CD14-positive monocyte (primary cell): Measurements from ENCODE around the gene NSD2. TPM values are rescaled to one million over a fixed set of nuclear protein-coding genes. Genes with fewer than 3 reads are reported as not detected.

ENCODE experiments used
- DNase-seq, 3 donors: peaks; one replicate each; pipeline ENCODE4 v3.0.0-alpha.2; 2011 to 2022
- H2AFZ ChIP-seq: 2 replicates; pipeline ENCODE4 v1.6.0; 2012; ENCODE audit warnings: mild to moderate bottlenecking, low read depth, low read length, inconsistent platforms; ENCODE audit not compliant: insufficient read depth, poor library complexity, severe bottlenecking
- H3K27ac ChIP-seq, 2 donors: 1 replicate in 1 of 2; 2 replicates in 1 of 2; pipeline ENCODE4 v1.5.1; 2012 to 2013; ENCODE audit warnings: low read length in 2 of 2, control low read depth in 1 of 2, inconsistent platforms in 1 of 2, low read depth in 1 of 2, mild to moderate bottlenecking in 1 of 2
- H3K27me3 ChIP-seq, 2 donors: one replicate each; pipeline versions ENCODE4 v1.6.0 to v1.6.1; 2011 to 2013; ENCODE audit warnings: low read length in 2 of 2; ENCODE audit not compliant: control insufficient read depth in 2 of 2, insufficient read depth in 2 of 2
- H3K36me3 ChIP-seq, 2 donors: replicated peaks in 1 of 2; 1 replicate in 1 of 2; 2 replicates in 1 of 2; pipeline versions ENCODE4 v1.5.1 to v1.6.1; 2012 to 2013; ENCODE audit warnings: low read length in 2 of 2, control low read depth in 1 of 2, inconsistent platforms in 1 of 2, mild to moderate bottlenecking in 1 of 2; ENCODE audit not compliant: insufficient read depth in 2 of 2, control insufficient read depth in 1 of 2
- H3K4me1 ChIP-seq, 2 donors: 1 replicate in 1 of 2; 2 replicates in 1 of 2; pipeline versions ENCODE4 v1.5.1 to v1.6.1; 2012 to 2013; ENCODE audit warnings: low read length in 2 of 2, control low read depth in 1 of 2, inconsistent platforms in 1 of 2, mild to moderate bottlenecking in 1 of 2, moderate library complexity in 1 of 2; ENCODE audit not compliant: insufficient read depth in 2 of 2, control insufficient read depth in 1 of 2
- H3K4me2 ChIP-seq: replicated peaks from 2 replicates; pipeline ENCODE3; 2012; ENCODE audit warnings: low read length, moderate library complexity, mild to moderate bottlenecking; ENCODE audit not compliant: poor library complexity, severe bottlenecking; ENCODE audit errors: extremely low read depth
- H3K4me3 ChIP-seq, 3 experiments: fragments of 200-600 bp in 1 of 3; sonication (generic) in 1 of 3; replicated peaks in 1 of 3; 1 replicate in 2 of 3; 2 replicates in 1 of 3; pipeline ENCODE4 v1.5.1; 2011 to 2013; ENCODE audit warnings: low read length in 3 of 3, mild to moderate bottlenecking in 3 of 3, control low read depth in 2 of 3, low read depth in 2 of 3, inconsistent platforms in 1 of 3, moderate library complexity in 1 of 3
- H3K79me2 ChIP-seq: 2 replicates; pipeline ENCODE4 v1.6.0; 2012; ENCODE audit warnings: mild to moderate bottlenecking, control low read depth, inconsistent platforms, low read length, moderate library complexity; ENCODE audit not compliant: insufficient read depth
- H3K9ac ChIP-seq: 2 replicates; pipeline ENCODE4 v1.6.0; 2017; ENCODE audit warnings: low read length, mild to moderate bottlenecking; ENCODE audit not compliant: insufficient read depth, poor library complexity, severe bottlenecking
- H3K9me3 ChIP-seq, 2 donors: replicated peaks in 1 of 2; 1 replicate in 1 of 2; 2 replicates in 1 of 2; pipeline versions ENCODE4 v1.5.1 to v1.6.1; 2012 to 2013; ENCODE audit warnings: low read length in 2 of 2, control low read depth in 1 of 2; ENCODE audit not compliant: control insufficient read depth in 1 of 2, insufficient read depth in 1 of 2
- H4K20me1 ChIP-seq: 2 replicates; pipeline ENCODE4 v1.6.0; 2012; ENCODE audit warnings: mild to moderate bottlenecking, low read length, control low read depth, moderate library complexity; ENCODE audit not compliant: insufficient read depth
- H3K27ac Mint-ChIP-seq, 7 donors: one replicate each; pipeline ENCODE4 v1.8.0; 2020; ENCODE audit warnings: mild to moderate bottlenecking in 7 of 7, mixed read lengths in 7 of 7, moderate library complexity in 6 of 7, inconsistent platforms in 2 of 7
- H3K27me3 Mint-ChIP-seq, 3 donors: one replicate each; pipeline ENCODE4 v1.8.0; 2021 to 2022; ENCODE audit warnings: low read depth in 3 of 3, mild to moderate bottlenecking in 3 of 3, mixed read lengths in 3 of 3, moderate library complexity in 3 of 3, inconsistent platforms in 1 of 3
- H3K36me3 Mint-ChIP-seq, 2 donors: one replicate each; pipeline ENCODE4 v1.8.0; 2020; ENCODE audit warnings: mixed read lengths in 2 of 2, inconsistent platforms in 1 of 2, mild to moderate bottlenecking in 1 of 2
- H3K4me1 Mint-ChIP-seq: one replicate; pipeline ENCODE4 v1.8.0; 2020; ENCODE audit warnings: mild to moderate bottlenecking, mixed read lengths
- H3K4me3 Mint-ChIP-seq, 2 donors: one replicate each; pipeline ENCODE4 v1.8.0; 2020; ENCODE audit warnings: mild to moderate bottlenecking in 2 of 2, mixed read lengths in 2 of 2, moderate library complexity in 1 of 2
- H3K9me3 Mint-ChIP-seq, 7 donors: one replicate each; pipeline ENCODE4 v1.8.0; 2020 to 2022; ENCODE audit warnings: mixed read lengths in 7 of 7, mild to moderate bottlenecking in 6 of 7, moderate library complexity in 6 of 7, inconsistent platforms in 2 of 7
- CTCF ChIP-seq: fragments of 200-600 bp; IDR thresholded peaks from one replicate; pipeline ENCODE4 v1.8.0; 2022; ENCODE audit warnings: antibody characterized with exemption, mild to moderate bottlenecking
- WGBS: methylation state at CpG from one replicate; pipeline ENCODE4 v1.1.5; 2013; ENCODE audit warnings: missing lambda C conversion rate; ENCODE audit not compliant: insufficient coverage; 5-methylcytosine and 5-hydroxymethylcytosine counted together
- intact Hi-C, 2 donors: fragments of 100-400 bp; cut with micrococcal nuclease; formaldehyde crosslinking; loops; one replicate each; pipeline versions ENCODE4 v1.15.0 to v1.15.1; 2023
- polyA plus RNA-seq, 3 donors: library from polyadenylated mRNA; depleted of rRNA in 1 of 3; unstranded in 2 of 3; stranded (reverse) in 1 of 3; fragments of 300-500 nt in 2 of 3; fragments of >200 nt in 1 of 3; fragmentation: Illumina TruSeq in 2 of 3; gene quantifications; 1 replicate in 2 of 3; 2 replicates in 1 of 3; pipeline ENCODE4 v1.2.3, GENCODE V29; 2012 to 2021

Gene NSD2
- polyA plus RNA-seq, 3 donors, result 1.9 to 8.7 (median 2.3) TPM

GRCh38 chr4:1873291-1873690 lies 2.1 kb downstream of the NSD2 start:
- Mint-ChIP-seq H3K27me3 (peaks cover 0 to 3% (median 2%) of the 10 kb centered on the region in 3 donors), H3K4me1 (peaks cover 37% of the 10 kb centered on the region)

DNA sequence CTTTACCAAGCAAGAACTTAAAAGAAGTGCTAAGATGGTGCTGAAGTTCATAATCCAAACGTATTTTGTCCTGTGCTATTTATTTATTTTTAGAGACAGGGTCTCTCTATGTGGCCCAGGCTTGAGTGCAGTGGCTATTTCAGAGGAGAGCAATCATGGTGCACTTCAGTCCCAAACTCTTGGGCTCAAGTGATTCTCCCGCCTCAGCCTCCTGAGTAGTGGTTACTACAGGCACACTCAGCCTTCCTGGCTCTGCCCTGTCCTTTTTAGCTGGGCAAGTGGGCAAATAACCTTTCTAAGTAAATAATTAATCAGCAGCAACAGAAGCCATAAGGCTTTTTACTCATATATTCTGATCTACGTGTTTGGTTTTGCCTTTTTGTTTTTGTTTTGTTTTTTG lies 2.6 kb downstream of the NSD2 start:
- intact Hi-C loops, result loop anchor here (5.0 to 10.0 kb wide), 3 partner anchors 131 to 626 kb away; partner anchors contain the start of genes CTBP1 (in 2 of the 2), FAM53A (in 1 of the 2) and NELFA (in 1 of the 2)
- Histone ChIP-seq H3K9me3 (no peaks in the 10 kb centered on the region), H3K9ac (no peak overlapping the region), H4K20me1 (no peaks in the 10 kb centered on the region), H3K4me3 (no peak overlapping the region), H3K4me2 (no peak overlapping the region), H3K36me3 (no peaks in the 10 kb centered on the region), H2AFZ (no peak overlapping the region), H3K4me1 (peaks cover 19 to 30% of the 10 kb centered on the region in 2 donors), H3K27ac (peak overlapping the region in 1 of 2 donors; percentile 36), H3K79me2 (peaks cover 69% of the 10 kb centered on the region), H3K27me3 (no peaks in the 10 kb centered on the region)
- no peak for TF ChIP-seq CTCF
- Mint-ChIP-seq H3K9me3 (peaks cover 0 to 1% (median 0%) of the 10 kb centered on the region in 7 donors), H3K36me3 (no peaks in the 10 kb centered on the region), H3K4me1 (peaks cover 41% of the 10 kb centered on the region), H3K4me3 (no peak overlapping the region), H3K27me3 (peaks cover 0 to 3% (median 2%) of the 10 kb centered on the region in 3 donors), H3K27ac (peak overlapping the region in 2 of 7 donors; percentile 21 to 56)
- 92% methylated on average over 2 of the region's 3 CpGs for whole genome bisulfite sequencing
- no peak for DNase-seq

More at GRCh38 chr4:1873291-1873690, 2.1 kb downstream of the NSD2 start:
- no peak overlapping the region for H3K4me2 ChIP-seq
- no peak overlapping the region for H3K4me3 ChIP-seq
- Mint-ChIP-seq H3K4me3 (no peak overlapping the region), H3K36me3 (no peaks in the 10 kb centered on the region), H3K27ac (no peak overlapping the region), H3K9me3 (peaks cover 0 to 1% (median 0%) of the 10 kb centered on the region in 7 donors)
- H3K4me1 ChIP-seq, result peaks cover 19 to 30% of the 10 kb centered on the region in 2 donors
- H3K79me2 ChIP-seq, result peaks cover 65% of the 10 kb centered on the region
- no peaks in the 10 kb centered on the region for H3K27me3 ChIP-seq
- H2AFZ ChIP-seq, result peak overlapping the region; percentile 82
- TF ChIP-seq CTCF, result no peak
- intact Hi-C loops, result loop anchor here (5.0 to 10.0 kb wide), 3 partner anchors 132 to 626 kb away; partner anchors contain the start of genes CTBP1 (in 2 of the 2), FAM53A (in 1 of the 2) and NELFA (in 1 of the 2)
- DNase-seq, result no peak
- H3K9me3 ChIP-seq, result no peaks in the 10 kb centered on the region
- no peaks in the 10 kb centered on the region for H3K36me3 ChIP-seq
- H3K27ac ChIP-seq, result no peak overlapping the region
- no CpG with 5 or more reads among the region's 4 CpGs for WGBS
- no peaks in the 10 kb centered on the region for H4K20me1 ChIP-seq
- H3K9ac ChIP-seq, result no peak overlapping the region
